GM18519 (cell line): ENCODE data around the gene CENPE.
"Not testable (repeated sequence)": the region's sequence is repeated elsewhere in the genome, so short reads cannot be mapped to it uniquely, and the experiment has no call there.

Experiments
- ATAC-seq: cut with Tn5 transposase; IDR thresholded peaks from one replicate; pipeline ENCODE4 v1.9.1; 2021; ENCODE audit warnings: mild to moderate bottlenecking, moderate library complexity; ENCODE audit not compliant: unreplicated experiment, low FRiP score

The CENPE gene, protein sequence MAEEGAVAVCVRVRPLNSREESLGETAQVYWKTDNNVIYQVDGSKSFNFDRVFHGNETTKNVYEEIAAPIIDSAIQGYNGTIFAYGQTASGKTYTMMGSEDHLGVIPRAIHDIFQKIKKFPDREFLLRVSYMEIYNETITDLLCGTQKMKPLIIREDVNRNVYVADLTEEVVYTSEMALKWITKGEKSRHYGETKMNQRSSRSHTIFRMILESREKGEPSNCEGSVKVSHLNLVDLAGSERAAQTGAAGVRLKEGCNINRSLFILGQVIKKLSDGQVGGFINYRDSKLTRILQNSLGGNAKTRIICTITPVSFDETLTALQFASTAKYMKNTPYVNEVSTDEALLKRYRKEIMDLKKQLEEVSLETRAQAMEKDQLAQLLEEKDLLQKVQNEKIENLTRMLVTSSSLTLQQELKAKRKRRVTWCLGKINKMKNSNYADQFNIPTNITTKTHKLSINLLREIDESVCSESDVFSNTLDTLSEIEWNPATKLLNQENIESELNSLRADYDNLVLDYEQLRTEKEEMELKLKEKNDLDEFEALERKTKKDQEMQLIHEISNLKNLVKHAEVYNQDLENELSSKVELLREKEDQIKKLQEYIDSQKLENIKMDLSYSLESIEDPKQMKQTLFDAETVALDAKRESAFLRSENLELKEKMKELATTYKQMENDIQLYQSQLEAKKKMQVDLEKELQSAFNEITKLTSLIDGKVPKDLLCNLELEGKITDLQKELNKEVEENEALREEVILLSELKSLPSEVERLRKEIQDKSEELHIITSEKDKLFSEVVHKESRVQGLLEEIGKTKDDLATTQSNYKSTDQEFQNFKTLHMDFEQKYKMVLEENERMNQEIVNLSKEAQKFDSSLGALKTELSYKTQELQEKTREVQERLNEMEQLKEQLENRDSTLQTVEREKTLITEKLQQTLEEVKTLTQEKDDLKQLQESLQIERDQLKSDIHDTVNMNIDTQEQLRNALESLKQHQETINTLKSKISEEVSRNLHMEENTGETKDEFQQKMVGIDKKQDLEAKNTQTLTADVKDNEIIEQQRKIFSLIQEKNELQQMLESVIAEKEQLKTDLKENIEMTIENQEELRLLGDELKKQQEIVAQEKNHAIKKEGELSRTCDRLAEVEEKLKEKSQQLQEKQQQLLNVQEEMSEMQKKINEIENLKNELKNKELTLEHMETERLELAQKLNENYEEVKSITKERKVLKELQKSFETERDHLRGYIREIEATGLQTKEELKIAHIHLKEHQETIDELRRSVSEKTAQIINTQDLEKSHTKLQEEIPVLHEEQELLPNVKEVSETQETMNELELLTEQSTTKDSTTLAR (N-terminal part only)

GRCh38 chr4:103198111-103198765 lies at the start of gene CENPE:
TSS of gene CENPE (minus strand) at chr4:103198343. CDS start at chr4:103198319, 24 bp downstream.
- peak; percentile 84 for ATAC-seq

DNA sequence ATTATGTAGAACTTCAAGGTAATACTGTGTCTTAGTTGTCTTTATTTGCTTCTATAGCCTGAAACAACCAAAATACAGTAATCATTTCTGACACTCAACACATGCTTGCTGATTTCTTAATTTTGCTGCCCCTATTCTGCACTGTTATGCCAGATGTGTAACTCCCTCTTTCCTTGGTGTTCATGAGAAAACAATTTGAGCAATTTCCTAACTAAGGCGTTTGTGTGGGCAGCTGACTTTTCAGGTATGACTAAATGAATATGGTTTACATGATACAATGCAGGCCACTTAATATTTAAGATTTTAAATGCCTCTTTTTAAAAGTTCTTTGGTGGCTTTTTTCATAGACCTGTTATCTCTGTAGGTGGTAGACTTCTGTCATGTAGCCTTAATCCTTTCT lies 46.1 kb upstream of the CENPE start:
- ATAC-seq, result no peak

DNA sequence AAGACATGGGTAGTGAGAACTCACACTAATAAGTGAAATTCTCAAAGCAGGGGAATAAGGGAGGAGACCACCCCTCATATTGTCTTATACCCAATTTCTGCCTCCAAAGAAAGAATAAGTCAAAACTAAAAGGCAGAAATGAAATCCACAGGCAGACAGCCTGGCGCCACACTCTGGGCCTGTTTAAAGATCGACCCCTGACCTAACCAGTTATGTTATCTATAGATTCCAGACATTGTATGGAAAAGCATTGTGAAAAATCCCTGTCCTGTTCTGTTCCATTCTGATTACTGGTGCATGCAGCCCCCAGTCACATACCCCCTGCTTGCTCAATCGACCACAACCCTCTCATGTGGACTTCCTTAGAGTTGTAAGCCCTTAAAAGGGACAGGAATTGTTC lies 32.8 kb upstream of the CENPE start:
- ATAC-seq, result not testable (repeated sequence)

GRCh38 chr4:103223556-103223955 lies 25.4 kb upstream of the CENPE start:
- not testable (repeated sequence) for ATAC-seq

- no peak for ATAC-seq
Observed at GRCh38 chr4:103207673-103208072, 9.5 kb upstream of the CENPE start.

- no peak for ATAC-seq
Observed at GRCh38 chr4:103204111-103204510, 6.0 kb upstream of the CENPE start.

GRCh38 chr4:103201724-103202123 lies 3.6 kb upstream of the CENPE start:
- ATAC-seq, result no peak

DNA sequence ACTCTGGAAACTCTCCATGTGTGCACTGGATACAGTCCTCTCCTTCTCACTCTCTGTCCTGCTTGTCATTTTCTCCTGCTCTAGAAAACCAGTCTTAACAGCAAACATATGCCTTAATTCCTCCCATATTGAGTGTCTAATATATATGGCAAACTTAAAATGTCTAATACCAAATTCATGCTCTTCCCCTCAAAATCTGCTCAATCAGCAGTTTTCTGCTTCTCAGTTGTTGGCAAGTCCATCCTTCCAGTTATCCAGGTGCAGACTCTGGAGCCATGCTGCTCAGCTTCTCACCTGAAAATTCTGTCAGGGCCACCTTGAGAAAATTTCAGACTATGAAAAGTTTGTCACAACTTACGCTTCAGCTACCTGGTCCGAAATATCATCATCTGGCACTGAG lies 3.1 kb upstream of the CENPE start:
- ATAC-seq, result no peak

GRCh38 chr4:103199009-103199408 lies 866 bp upstream of the CENPE start:
- ATAC-seq, result no peak

DNA sequence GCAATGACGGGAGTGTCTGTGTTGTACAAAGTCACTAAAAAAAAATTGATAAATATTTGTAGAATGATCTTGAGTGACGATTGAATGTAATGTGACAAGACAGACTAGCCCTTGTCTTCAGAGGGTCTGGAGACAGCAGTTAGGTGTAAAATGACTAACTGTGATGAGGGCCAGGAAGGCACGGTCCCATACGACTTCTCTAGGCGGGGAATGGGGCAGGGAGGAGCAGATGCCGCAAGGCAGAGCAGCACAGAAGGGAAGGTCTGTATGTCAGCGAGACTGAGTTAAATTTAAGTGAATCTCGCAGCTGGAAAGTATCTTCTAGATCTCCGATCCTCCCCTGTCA lies 405 bp downstream of the CENPE start:
- peak; percentile 29 for ATAC-seq

DNA sequence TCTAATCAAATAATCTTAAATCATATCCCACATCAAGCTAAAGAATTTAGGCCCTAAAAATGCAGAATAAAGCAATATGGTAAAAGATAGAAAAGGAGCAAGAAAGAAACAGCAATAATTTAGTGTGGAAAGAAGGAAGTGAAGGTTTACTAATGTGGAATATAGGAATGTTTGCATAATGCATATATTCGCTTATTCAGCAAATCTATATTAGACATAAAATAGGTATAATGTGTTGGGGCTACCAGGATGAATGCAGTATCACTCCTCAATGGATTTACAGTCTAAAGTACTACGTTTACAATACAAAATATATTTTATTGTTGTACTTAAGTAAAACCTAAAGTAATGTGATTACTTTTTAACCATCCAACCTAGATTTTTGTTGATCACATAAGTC lies 4.7 kb downstream of the CENPE start:
- ATAC-seq, result no peak

DNA sequence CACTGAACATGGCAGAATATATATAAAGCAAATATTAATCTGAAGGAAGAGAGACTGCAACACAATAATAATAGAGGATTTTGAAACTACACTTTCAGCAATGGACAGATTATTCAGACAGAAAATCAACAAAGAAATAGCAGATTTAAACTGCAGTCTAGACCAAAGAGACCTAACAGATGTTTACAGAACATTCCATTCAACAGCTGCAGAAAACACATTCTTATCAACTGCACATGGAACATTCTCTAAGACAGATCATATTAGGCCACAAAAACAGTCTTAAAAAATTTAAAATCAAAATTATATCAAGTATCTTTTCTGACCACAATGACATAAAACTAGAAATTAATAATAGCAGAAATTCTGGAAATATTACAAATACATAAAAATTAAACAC lies 27.1 kb downstream of the CENPE start:
- no peak for ATAC-seq

DNA sequence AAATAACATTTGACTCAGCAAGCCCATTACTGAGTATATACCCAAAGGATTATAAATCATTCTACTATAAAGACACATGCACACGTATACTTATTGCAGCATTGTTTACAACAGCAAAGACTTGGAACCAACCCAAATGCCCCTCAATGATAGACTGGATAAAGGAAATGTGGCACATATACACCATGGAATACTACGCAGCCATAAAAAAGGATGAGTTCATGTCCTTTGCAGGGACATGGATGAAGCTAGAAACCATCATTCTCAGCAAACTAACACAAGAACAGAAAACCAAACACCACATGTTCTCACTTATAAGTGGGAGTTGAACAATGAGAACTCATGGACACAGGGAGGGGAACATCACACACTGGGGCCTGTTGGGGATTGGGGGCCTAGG lies 28.4 kb downstream of the CENPE start:
- not testable (repeated sequence) for ATAC-seq

DNA sequence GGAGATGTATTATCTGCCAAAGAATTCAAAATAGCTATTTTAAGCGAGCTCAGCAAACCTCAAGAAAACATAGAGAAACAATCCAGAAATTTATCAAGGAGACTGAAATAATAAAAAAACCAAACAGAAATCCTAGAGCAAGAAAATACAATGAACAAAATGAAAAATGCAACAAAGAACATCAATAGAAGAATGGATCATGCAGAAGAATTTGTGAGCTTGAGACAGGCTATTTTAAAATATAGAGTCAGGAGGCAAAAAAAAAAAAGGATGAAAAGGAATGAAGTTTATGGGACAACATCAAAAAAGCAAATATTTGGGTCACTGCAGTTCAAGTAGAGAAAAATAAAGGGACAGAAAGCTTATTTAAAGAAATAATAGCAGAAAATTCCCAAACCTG lies 29.1 kb downstream of the CENPE start:
- no peak for ATAC-seq

DNA sequence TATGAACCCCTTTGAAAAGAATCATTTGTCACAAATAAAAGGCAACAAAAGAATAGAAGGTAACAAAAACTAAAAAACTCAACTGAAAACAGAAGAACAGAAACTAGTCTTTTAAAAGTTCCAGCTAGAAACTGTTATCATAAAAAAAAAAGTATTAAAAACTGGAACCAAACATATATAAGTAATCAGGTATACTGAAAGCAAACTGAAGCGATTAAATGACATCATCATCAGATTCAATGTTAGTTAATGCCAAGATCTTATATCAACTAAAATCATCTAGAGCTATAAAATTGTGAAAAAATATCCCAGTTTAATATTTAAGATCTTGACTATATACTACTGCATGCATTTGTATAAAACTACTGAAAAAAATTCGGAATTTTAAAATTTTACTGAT lies 36.0 kb downstream of the CENPE start:
- ATAC-seq, result no peak

GRCh38 chr4:103158760-103159159 lies 39.4 kb downstream of the CENPE start:
- ATAC-seq, result no peak

GRCh38 chr4:103156106-103156505 lies 42.0 kb downstream of the CENPE start:
- ATAC-seq, result no peak

DNA sequence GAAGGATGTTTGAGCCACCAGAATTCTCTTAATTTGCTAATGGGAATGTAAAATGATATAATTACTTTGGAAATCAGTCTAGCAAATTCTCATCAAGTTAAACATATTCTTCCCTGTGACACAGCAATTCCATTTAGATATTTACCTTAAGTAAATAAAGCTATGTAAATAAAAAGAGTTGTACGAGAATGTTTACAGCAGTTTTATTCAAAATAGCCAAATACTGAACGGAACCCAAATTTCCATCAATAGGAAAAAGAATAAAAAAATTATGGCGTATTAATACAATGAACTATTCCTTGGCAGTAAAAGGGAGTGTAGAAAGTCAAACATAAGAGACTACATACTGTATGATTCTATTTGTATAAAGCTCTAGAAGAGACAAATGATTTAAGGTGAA lies 45.8 kb downstream of the CENPE start:
- ATAC-seq, result no peak

DNA sequence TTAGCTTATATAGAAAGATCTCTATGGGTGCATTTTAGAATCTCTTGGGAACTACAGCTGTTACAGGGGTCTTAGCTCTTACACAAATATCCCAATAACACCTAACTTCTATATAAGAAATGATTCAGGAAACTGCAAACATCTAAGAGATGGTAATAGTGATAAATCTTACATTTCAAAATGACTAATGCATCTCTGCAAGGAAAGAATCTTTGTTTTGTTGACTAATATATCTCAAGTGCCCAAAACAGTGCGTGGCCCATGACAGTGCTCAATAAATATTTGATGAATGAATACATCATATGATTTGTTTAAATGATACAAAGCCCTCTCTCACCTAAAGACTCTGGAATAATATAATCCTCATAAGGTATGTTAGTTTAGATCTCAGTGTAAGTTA lies 47.5 kb downstream of the CENPE start:
- ATAC-seq, result no peak

DNA sequence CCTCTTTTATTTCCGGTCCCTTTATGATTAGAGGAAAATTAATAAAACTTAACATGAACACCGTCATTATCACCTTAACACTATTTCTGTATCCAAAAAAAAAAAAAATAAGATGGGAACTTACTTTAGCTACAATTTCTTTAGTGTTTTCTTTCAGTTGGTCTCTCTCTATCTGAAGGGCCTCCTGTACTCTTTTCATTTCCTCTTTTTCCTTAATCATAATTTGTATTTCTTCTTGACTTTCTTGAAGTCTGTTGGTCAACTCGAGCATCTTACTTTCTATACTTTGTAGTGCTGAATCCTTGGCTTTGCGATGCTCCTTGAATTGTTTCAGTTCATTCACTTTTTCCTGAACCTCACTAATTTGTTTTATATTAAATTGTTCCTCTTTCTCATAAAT lies 53.2 kb downstream of the CENPE start:
- no peak for ATAC-seq
